Transverse colon (tissue), 4 donors: ENCODE data around the gene ATP5ME. TPM values are rescaled to one million over a fixed set of nuclear protein-coding genes. Genes with fewer than 3 reads are reported as not detected.

Experiments used
- DNase-seq: peaks from one replicate; pipeline ENCODE4 v3.0.0-alpha.2; 2019
- H3K27ac ChIP-seq, 4 donors: fragments of 200-600 bp; sonication (generic); 2 replicates each; pipeline ENCODE4 v1.5.1; 2016 to 2018; ENCODE audit warnings: inconsistent platforms in 4 of 4
- H3K27me3 ChIP-seq: fragments of 200-600 bp; sonication (generic); 2 replicates; pipeline ENCODE4 v1.5.1; 2017; ENCODE audit warnings: inconsistent platforms
- H3K36me3 ChIP-seq, 4 donors: fragments of 200-600 bp; sonication (generic); 2 replicates each; pipeline ENCODE4 v1.5.1; 2017 to 2019; ENCODE audit warnings: inconsistent platforms in 4 of 4
- H3K4me1 ChIP-seq, 4 donors: fragments of 200-600 bp; sonication (generic); 2 replicates each; pipeline ENCODE4 v1.5.1; 2017 to 2020; ENCODE audit warnings: inconsistent platforms in 4 of 4
- H3K4me3 ChIP-seq, 4 donors: fragments of 200-600 bp; sonication (generic); 1 replicate in 1 of 4; 2 replicates in 3 of 4; pipeline versions ENCODE4 v1.5.1 to v1.6.1; 2017 to 2019; ENCODE audit warnings: inconsistent platforms in 4 of 4
- H3K9me3 ChIP-seq, 2 donors: fragments of 200-600 bp; sonication (generic); 2 replicates each; pipeline ENCODE4 v1.5.1; 2017 to 2019; ENCODE audit warnings: inconsistent platforms in 2 of 2
- CTCF ChIP-seq, 5 experiments: fragments of 200-600 bp in 3 of 5; fragments of 450-650 bp in 2 of 5; sonication (generic) in 3 of 5; IDR thresholded peaks; 1 replicate in 2 of 5; 2 replicates in 3 of 5; pipeline ENCODE4 v1.5.1; 2016 to 2017; ENCODE audit warnings: antibody characterized with exemption in 5 of 5, inconsistent platforms in 3 of 5, mild to moderate bottlenecking in 2 of 5, moderate library complexity in 1 of 5
- EP300 ChIP-seq: sonication (generic); formaldehyde crosslinking; IDR thresholded peaks from one replicate; pipeline ENCODE4 v1.6.1; 2017; ENCODE audit warnings: antibody characterized with exemption, low read depth
- POLR2A ChIP-seq: fragments of 450-650 bp; IDR thresholded peaks from one replicate; pipeline ENCODE4 v1.6.1; 2016; ENCODE audit warnings: antibody characterized with exemption, mild to moderate bottlenecking, moderate library complexity
- POLR2AphosphoS5 ChIP-seq, 3 donors: sonication (generic); formaldehyde crosslinking; IDR thresholded peaks; one replicate each; pipeline ENCODE4 v1.6.1; 2016; ENCODE audit warnings: antibody characterized with exemption in 3 of 3
- WGBS, 2 donors: methylation state at CpG; one replicate each; pipeline ENCODE4 v1.1.5; 2018; ENCODE audit warnings: low coverage in 1 of 2; 5-methylcytosine and 5-hydroxymethylcytosine counted together
- in situ Hi-C, 4 donors: fragments of 200-750 bp; cut with MboI; loops; one replicate each; pipeline versions ENCODE4 v1.15.0 to v1.15.1; 2017; ENCODE audit warnings: low sequenced_read_pairs in 3 of 4, low pct_ligation_motif_present in 1 of 4, low pct_unique_long_range_greater_than_20kb in 1 of 4
- intact Hi-C: fragments of 100-400 bp; cut with DNase I; formaldehyde crosslinking; loops from one replicate; pipeline ENCODE4 v1.15.1; 2023; ENCODE audit warnings: low total_unique reads
- total RNA-seq, 4 donors: library from RNA; depleted of rRNA; stranded (reverse); fragments of >200 nt; gene quantifications; one replicate each; pipeline ENCODE4 v1.1.0, GENCODE V29; 2016

The ATP5ME gene
- 100 to 1,000 TPM in 2 of 4 donors, 10 to 100 TPM in 1, not detected in 1; 52.0 to 152 (median 148) TPM for total RNA-seq

GRCh38 chr4:674172-675035, at the start of gene ATP5ME, which contains the start of gene MYL5:
TSS of gene ATP5ME (minus strand) at chr4:674276. CDS start at chr4:674247, 29 bp downstream.
TSS of gene MYL5 (plus strand) at chr4:674542. CDS start at chr4:678027, 3,485 bp downstream.
- peaks cover 15 to 33% (median 29%) of the 10 kb centered on the region in 4 donors for H3K4me1 ChIP-seq
- peak; percentile 97 for DNase-seq
- H3K27ac ChIP-seq = peak within 1 kb of the TSS; percentile 93 to 98 (median 94)
- TF ChIP-seq POLR2A (peak; percentile 79), POLR2AphosphoS5 (IDR thresholded peaks at IDR 0.05) (peak; percentile 70 to 95 (median 87)), CTCF (IDR thresholded peaks at IDR 0.05) (peak; percentile 68 to 99 (median 91)), EP300 (no peak)
- 1% methylated on average over 44 of the region's 84 CpGs; no CpG with 5 or more reads in 1 of the 2 donors for WGBS, 2 donors
- in situ Hi-C loops = no loop called here
- H3K27me3 ChIP-seq = no peaks in the 10 kb centered on the region
- H3K9me3 ChIP-seq = no peaks in the 10 kb centered on the region
- peaks cover 0 to 14% (median 6%) of the 10 kb centered on the region in 4 donors for H3K36me3 ChIP-seq
- intact Hi-C loops = no loop called here
- H3K4me3 ChIP-seq = peak within 1 kb of the TSS; percentile 68 to 94 (median 78)

- no peaks in the 10 kb centered on the region for H3K36me3 ChIP-seq
- no peak for DNase-seq
- no peaks in the 10 kb centered on the region for H3K9me3 ChIP-seq
- H3K4me1 ChIP-seq = peaks cover 0 to 38% (median 31%) of the 10 kb centered on the region in 4 donors
- TF ChIP-seq POLR2A (no peak), POLR2AphosphoS5 (IDR thresholded peaks at IDR 0.05) (no peak), CTCF (IDR thresholded peaks at IDR 0.05) (no peak), EP300 (no peak)
- no peaks in the 10 kb centered on the region for H3K27me3 ChIP-seq
- no peak overlapping the region for H3K27ac ChIP-seq
- H3K4me3 ChIP-seq = no peak overlapping the region
- WGBS, 2 donors = 96 to 97% methylated on average over 18 to 61 of the region's 61 CpGs
- in situ Hi-C loops (no loop called here), intact Hi-C loops (no loop called here)
Observed at GRCh38 chr4:722851-723360, 48.8 kb upstream of the ATP5ME start.

GRCh38 chr4:722169-722725, 48.2 kb upstream of the ATP5ME start:
- H3K4me1 ChIP-seq = peaks cover 0 to 38% (median 29%) of the 10 kb centered on the region in 4 donors
- no peaks in the 10 kb centered on the region for H3K9me3 ChIP-seq
- 93% methylated on average over 47 of the region's 47 CpGs; no CpG with 5 or more reads in 1 of the 2 donors for WGBS, 2 donors
- intact Hi-C loops = no loop called here
- DNase-seq = no peak
- no peak overlapping the region for H3K27ac ChIP-seq
- in situ Hi-C loops = no loop called here
- no peak overlapping the region for H3K4me3 ChIP-seq
- no peaks in the 10 kb centered on the region for H3K27me3 ChIP-seq
- H3K36me3 ChIP-seq = no peaks in the 10 kb centered on the region
- no peak for TF ChIP-seq CTCF (IDR thresholded peaks at IDR 0.05)
- no peak for TF ChIP-seq POLR2A
- TF ChIP-seq EP300 = no peak
- TF ChIP-seq POLR2AphosphoS5 (IDR thresholded peaks at IDR 0.05) = no peak
